Measurements from ENCODE around the gene PMIS2. TPM values are rescaled to one million over a fixed set of nuclear protein-coding genes. Genes with fewer than 3 reads are reported as not detected.

Gene PMIS2
- total and polyA plus RNA-seq, 2 of the 8 experiments (the other 6 are each of a cell fraction or from before 2014, with no cell fraction given), result not detected

GRCh38 chr19:35543280-35544109, 42.5 kb upstream of the PMIS2 start (continued):
- TF ChIP-seq NANOG (IDR thresholded peaks at IDR 0.05; ENCODE audit: insufficient read depth, low read depth, low read length, poor library complexity, severe bottlenecking), result no peak
